Measurements from ENCODE around the gene LRRN2. TPM values are rescaled to one million over a fixed set of nuclear protein-coding genes. Genes with fewer than 3 reads are reported as not detected.

LRRN2 gene
- total RNA-seq, 4 donors from 2014 or later, result 4.0 to 19.6 (median 7.0) TPM

GRCh38 chr1:204600968-204601367, 84.6 kb downstream of the LRRN2 start:
- Histone ChIP-seq H3K36me3 (no peaks in the 10 kb centered on the region), H3K4me3 (no peak overlapping the region), H3K4me1 (no peaks in the 10 kb centered on the region), H3K27ac (no peak overlapping the region), H3K9me3 (no peaks in the 10 kb centered on the region), H3K27me3 (no peaks in the 10 kb centered on the region)
- WGBS, 2 donors (ENCODE audit: low coverage in 1 of 2), result 87% methylated on average over 4 of the region's 4 CpGs; no CpG with 5 or more reads in 1 of the 2 donors
- ATAC-seq, result no peak
- TF ChIP-seq CTCF (IDR thresholded peaks at IDR 0.05), result no peak
- TF ChIP-seq POLR2A (IDR thresholded peaks at IDR 0.05), result no peak
- TF ChIP-seq EP300 (IDR thresholded peaks at IDR 0.05), result no peak
- TF ChIP-seq POLR2AphosphoS5 (IDR thresholded peaks at IDR 0.05), result no peak

- Histone ChIP-seq H3K4me1 (no peaks in the 10 kb centered on the region), H3K4me3 (no peak overlapping the region), H3K27me3 (no peaks in the 10 kb centered on the region), H3K27ac (no peak overlapping the region), H3K36me3 (no peaks in the 10 kb centered on the region), H3K9me3 (no peaks in the 10 kb centered on the region)
- no peak for ATAC-seq
- 82 to 90% methylated on average over 2 to 5 of the region's 5 CpGs for WGBS, 2 donors (ENCODE audit: low coverage in 1 of 2)
- no peak for TF ChIP-seq POLR2A (IDR thresholded peaks at IDR 0.05)
- TF ChIP-seq EP300 (IDR thresholded peaks at IDR 0.05), result no peak
- TF ChIP-seq POLR2AphosphoS5 (IDR thresholded peaks at IDR 0.05), result no peak
- no peak for TF ChIP-seq CTCF (IDR thresholded peaks at IDR 0.05)
Measured at GRCh38 chr1:204600203-204600602, 85.3 kb downstream of the LRRN2 start.

- ATAC-seq, result no peak
- no peak for TF ChIP-seq POLR2A (IDR thresholded peaks at IDR 0.05)
- no peak for TF ChIP-seq POLR2AphosphoS5 (IDR thresholded peaks at IDR 0.05)
- TF ChIP-seq CTCF (IDR thresholded peaks at IDR 0.05), result no peak
- no peak for TF ChIP-seq EP300 (IDR thresholded peaks at IDR 0.05)
- no peaks in the 10 kb centered on the region for H3K36me3 ChIP-seq
- no peaks in the 10 kb centered on the region for H3K4me1 ChIP-seq
- H3K27me3 ChIP-seq, result no peaks in the 10 kb centered on the region
- no peaks in the 10 kb centered on the region for H3K9me3 ChIP-seq
- H3K4me3 ChIP-seq, result no peak overlapping the region
- WGBS, 2 donors (ENCODE audit: low coverage in 1 of 2), result 50% methylated on average over 2 of the region's 10 CpGs; no CpG with 5 or more reads in 1 of the 2 donors
- no peak overlapping the region for H3K27ac ChIP-seq
Measured at GRCh38 chr1:204599596-204599995, 85.9 kb downstream of the LRRN2 start.

- WGBS, 2 donors (ENCODE audit: low coverage in 1 of 2), result 63 to 64% methylated on average over 4 to 7 of the region's 8 CpGs
- TF ChIP-seq POLR2A (IDR thresholded peaks at IDR 0.05), result no peak
- no peak for TF ChIP-seq EP300 (IDR thresholded peaks at IDR 0.05)
- no peak for TF ChIP-seq CTCF (IDR thresholded peaks at IDR 0.05)
- H3K27ac ChIP-seq, result no peak overlapping the region
- no peaks in the 10 kb centered on the region for H3K4me1 ChIP-seq
- ATAC-seq, result no peak
- no peaks in the 10 kb centered on the region for H3K27me3 ChIP-seq
- H3K4me3 ChIP-seq, result no peak overlapping the region
- H3K36me3 ChIP-seq, result no peaks in the 10 kb centered on the region
- H3K9me3 ChIP-seq, result no peaks in the 10 kb centered on the region
Measured at GRCh38 chr1:204599098-204599497, 86.4 kb downstream of the LRRN2 start.

- ATAC-seq, result no peak
- H3K9me3 ChIP-seq, result no peaks in the 10 kb centered on the region
- H3K27ac ChIP-seq, result no peak overlapping the region
- H3K4me1 ChIP-seq, result no peaks in the 10 kb centered on the region
- H3K36me3 ChIP-seq, result no peaks in the 10 kb centered on the region
- TF ChIP-seq EP300 (IDR thresholded peaks at IDR 0.05) (no peak), CTCF (IDR thresholded peaks at IDR 0.05) (no peak), POLR2A (IDR thresholded peaks at IDR 0.05) (no peak), POLR2AphosphoS5 (IDR thresholded peaks at IDR 0.05) (no peak)
- H3K4me3 ChIP-seq, result no peak overlapping the region
- no peaks in the 10 kb centered on the region for H3K27me3 ChIP-seq
- WGBS, 2 donors (ENCODE audit: low coverage in 1 of 2), result 66 to 84% methylated on average over 4 of the region's 4 CpGs
Measured at GRCh38 chr1:204598319-204598969, 87.1 kb downstream of the LRRN2 start.

Data from gastroesophageal sphincter (tissue), 4 donors.